Muscle layer of duodenum (tissue), 2 donors: Measurements from ENCODE around the gene SLC1A7.

Experiments used
- H3K27ac ChIP-seq: one replicate; pipeline ENCODE4 v1.7.0; 2013; ENCODE audit warnings: mild to moderate bottlenecking, low read length
- H3K27me3 ChIP-seq: one replicate; pipeline ENCODE4 v1.7.0; 2013; ENCODE audit warnings: low read depth, mild to moderate bottlenecking, control low read depth, low read length
- H3K36me3 ChIP-seq, 2 donors: one replicate each; pipeline ENCODE4 v1.7.0; 2013; ENCODE audit warnings: low read length in 2 of 2, control low read depth in 1 of 2, mild to moderate bottlenecking in 1 of 2; ENCODE audit not compliant: insufficient read depth in 2 of 2, control insufficient read depth in 1 of 2
- H3K4me1 ChIP-seq, 2 donors: one replicate each; pipeline ENCODE4 v1.7.0; 2013; ENCODE audit warnings: low read length in 2 of 2, mild to moderate bottlenecking in 2 of 2, control low read depth in 1 of 2, moderate library complexity in 1 of 2; ENCODE audit not compliant: insufficient read depth in 2 of 2, control insufficient read depth in 1 of 2
- H3K4me3 ChIP-seq, 2 donors: one replicate each; pipeline ENCODE4 v1.7.0; 2013; ENCODE audit warnings: low read length in 2 of 2, low read depth in 1 of 2, mild to moderate bottlenecking in 1 of 2
- H3K9me3 ChIP-seq, 2 donors: one replicate each; pipeline ENCODE4 v1.7.0; 2013; ENCODE audit warnings: low read length in 2 of 2, control low read depth in 1 of 2, mild to moderate bottlenecking in 1 of 2; ENCODE audit not compliant: control insufficient read depth in 1 of 2
- donor health status: healthy.

SLC1A7 gene

GRCh38 chr1:53104289-53104913 is 38.0 kb downstream of the SLC1A7 start:
- Histone ChIP-seq H3K4me3 (no peak overlapping the region), H3K27me3 (no peaks in the 10 kb centered on the region), H3K36me3 (no peaks in the 10 kb centered on the region), H3K27ac (no peak overlapping the region), H3K9me3 (no peaks in the 10 kb centered on the region), H3K4me1 (peaks cover 0 to 9% of the 10 kb centered on the region in 2 donors)

GRCh38 chr1:53094533-53094919 is 47.9 kb downstream of the SLC1A7 start:
- Histone ChIP-seq H3K36me3 (no peaks in the 10 kb centered on the region), H3K27me3 (no peaks in the 10 kb centered on the region), H3K27ac (no peak overlapping the region), H3K4me1 (no peaks in the 10 kb centered on the region), H3K4me3 (no peak overlapping the region), H3K9me3 (no peaks in the 10 kb centered on the region)

- Histone ChIP-seq H3K4me3 (no peak overlapping the region), H3K36me3 (no peaks in the 10 kb centered on the region), H3K9me3 (no peaks in the 10 kb centered on the region), H3K27ac (no peak overlapping the region), H3K4me1 (no peaks in the 10 kb centered on the region), H3K27me3 (no peaks in the 10 kb centered on the region)
These were observed 48.5 kb downstream of the SLC1A7 start for GRCh38 chr1:53093778-53094532.

GRCh38 chr1:53093451-53093754 is 49.0 kb downstream of the SLC1A7 start:
- Histone ChIP-seq H3K4me3 (no peak overlapping the region), H3K9me3 (no peaks in the 10 kb centered on the region), H3K4me1 (no peaks in the 10 kb centered on the region), H3K27ac (no peak overlapping the region), H3K27me3 (no peaks in the 10 kb centered on the region), H3K36me3 (no peaks in the 10 kb centered on the region)

- Histone ChIP-seq H3K4me3 (no peak overlapping the region), H3K27me3 (no peaks in the 10 kb centered on the region), H3K36me3 (peaks cover 0 to 3% of the 10 kb centered on the region in 2 donors), H3K4me1 (no peaks in the 10 kb centered on the region), H3K9me3 (no peaks in the 10 kb centered on the region), H3K27ac (no peak overlapping the region)
These were observed 49.6 kb downstream of the SLC1A7 start for GRCh38 chr1:53092659-53093450.

- Histone ChIP-seq H3K36me3 (peaks cover 0 to 3% of the 10 kb centered on the region in 2 donors), H3K27me3 (no peaks in the 10 kb centered on the region), H3K4me3 (no peak overlapping the region), H3K9me3 (no peaks in the 10 kb centered on the region), H3K27ac (no peak overlapping the region), H3K4me1 (no peaks in the 10 kb centered on the region)
These were observed 50.4 kb downstream of the SLC1A7 start for GRCh38 chr1:53091841-53092645.

- Histone ChIP-seq H3K36me3 (peaks cover 0 to 7% of the 10 kb centered on the region in 2 donors), H3K4me3 (no peak overlapping the region), H3K4me1 (no peaks in the 10 kb centered on the region), H3K27me3 (no peaks in the 10 kb centered on the region), H3K9me3 (no peaks in the 10 kb centered on the region), H3K27ac (no peak overlapping the region)
These were observed 52.0 kb downstream of the SLC1A7 start for GRCh38 chr1:53090227-53091147.

GRCh38 chr1:53089478-53090226 is 52.8 kb downstream of the SLC1A7 start:
- Histone ChIP-seq H3K4me3 (no peak overlapping the region), H3K4me1 (no peaks in the 10 kb centered on the region), H3K36me3 (peaks cover 0 to 12% of the 10 kb centered on the region in 2 donors), H3K27ac (no peak overlapping the region), H3K9me3 (no peaks in the 10 kb centered on the region), H3K27me3 (no peaks in the 10 kb centered on the region)

- Histone ChIP-seq H3K27me3 (no peaks in the 10 kb centered on the region), H3K4me3 (no peak overlapping the region), H3K9me3 (no peaks in the 10 kb centered on the region), H3K36me3 (peaks cover 0 to 19% of the 10 kb centered on the region in 2 donors), H3K4me1 (no peaks in the 10 kb centered on the region), H3K27ac (no peak overlapping the region)
These were observed 53.7 kb downstream of the SLC1A7 start for GRCh38 chr1:53088616-53089300.
